22Rv1 (cell line): ENCODE results near the gene BIRC7.

ENCODE experiments used
- ZFX ChIP-seq: fragments of 450-650 bp; IDR thresholded peaks from 2 replicates; pipeline ENCODE4 v1.6.1; 2017; ENCODE audit warnings: antibody characterized with exemption, borderline replicate concordance
- TF ChIP-seq, protein P1 (sequence below): fragments of 450-650 bp; IDR thresholded peaks from 2 replicates; pipeline ENCODE4 v1.5.1; 2017; ENCODE audit warnings: mild to moderate bottlenecking

DNA sequence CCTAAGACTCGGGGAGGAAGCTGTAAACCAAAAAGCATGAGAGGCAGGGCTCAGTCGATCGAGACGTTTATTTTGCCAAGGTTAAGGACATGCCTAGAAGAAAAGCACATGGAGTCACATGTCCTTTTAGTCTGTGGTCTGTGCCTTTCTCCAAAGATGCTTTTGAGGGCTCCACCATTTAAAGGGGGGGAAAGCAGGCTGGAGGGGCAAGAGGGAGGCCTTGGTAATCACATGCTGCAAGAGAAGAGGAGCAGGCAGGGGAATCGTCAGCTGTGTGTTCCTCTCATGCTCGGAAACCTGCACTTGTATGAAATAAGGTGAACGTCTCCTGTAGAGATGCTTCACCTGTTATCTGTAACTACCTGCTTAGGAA lies 10.6 kb upstream of the BIRC7 start:
- TF ChIP-seq, protein P1, sequence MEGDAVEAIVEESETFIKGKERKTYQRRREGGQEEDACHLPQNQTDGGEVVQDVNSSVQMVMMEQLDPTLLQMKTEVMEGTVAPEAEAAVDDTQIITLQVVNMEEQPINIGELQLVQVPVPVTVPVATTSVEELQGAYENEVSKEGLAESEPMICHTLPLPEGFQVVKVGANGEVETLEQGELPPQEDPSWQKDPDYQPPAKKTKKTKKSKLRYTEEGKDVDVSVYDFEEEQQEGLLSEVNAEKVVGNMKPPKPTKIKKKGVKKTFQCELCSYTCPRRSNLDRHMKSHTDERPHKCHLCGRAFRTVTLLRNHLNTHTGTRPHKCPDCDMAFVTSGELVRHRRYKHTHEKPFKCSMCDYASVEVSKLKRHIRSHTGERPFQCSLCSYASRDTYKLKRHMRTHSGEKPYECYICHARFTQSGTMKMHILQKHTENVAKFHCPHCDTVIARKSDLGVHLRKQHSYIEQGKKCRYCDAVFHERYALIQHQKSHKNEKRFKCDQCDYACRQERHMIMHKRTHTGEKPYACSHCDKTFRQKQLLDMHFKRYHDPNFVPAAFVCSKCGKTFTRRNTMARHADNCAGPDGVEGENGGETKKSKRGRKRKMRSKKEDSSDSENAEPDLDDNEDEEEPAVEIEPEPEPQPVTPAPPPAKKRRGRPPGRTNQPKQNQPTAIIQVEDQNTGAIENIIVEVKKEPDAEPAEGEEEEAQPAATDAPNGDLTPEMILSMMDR = no peak
- TF ChIP-seq ZFX = no peak
